Measurements from ENCODE around the gene CAMTA1.

Gene CAMTA1

DNA sequence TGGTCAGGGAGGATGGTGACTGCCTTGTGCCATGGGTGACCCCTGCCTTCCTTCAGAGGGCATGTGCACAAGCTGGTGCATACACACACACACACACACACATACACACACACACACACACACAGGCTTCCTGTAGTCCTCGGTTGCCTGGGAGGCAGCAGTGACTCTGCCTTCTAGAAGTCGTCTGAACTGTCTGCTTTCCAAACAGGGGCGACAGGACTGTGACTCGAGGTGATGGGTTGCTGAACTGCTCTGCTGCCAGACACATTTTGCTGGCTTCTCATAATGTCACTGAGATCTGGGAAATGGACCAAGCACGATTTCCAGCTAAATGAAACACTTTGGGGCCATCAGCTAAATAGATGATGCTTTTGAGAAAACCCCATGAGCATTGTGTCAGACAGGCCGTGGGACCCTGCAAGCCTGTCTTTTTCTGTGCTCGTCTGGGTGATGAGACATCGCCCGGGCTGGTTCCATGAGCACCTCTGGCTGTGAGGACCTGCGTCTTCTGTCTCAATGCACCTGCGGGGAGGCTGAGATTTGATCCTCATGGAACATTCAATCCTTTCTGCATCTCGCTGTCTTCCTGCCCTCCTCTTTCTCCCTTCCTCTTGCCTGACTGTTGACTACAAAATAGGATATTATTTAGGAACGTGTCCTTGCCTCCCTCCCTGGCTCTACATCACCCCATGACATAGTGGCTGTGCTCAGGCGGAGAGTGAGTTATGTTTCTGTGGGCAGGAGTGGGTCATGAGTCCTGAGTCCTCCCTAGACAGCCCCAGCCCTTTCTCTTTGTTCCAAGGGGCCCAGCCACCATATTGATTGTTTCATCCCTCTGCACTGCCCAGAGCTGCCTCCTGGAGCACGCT, 436.8 kb downstream of the CAMTA1 start:
- CTCF ChIA-PET, result interaction anchor here (0.9 to 1.0 kb wide), 2 partner anchors 14 kb away, joined by 4 to 5 read pairs; no protein-coding TSS in a partner anchor
- no peaks in the 10 kb centered on the region for H3K36me3 ChIP-seq (ENCODE audit: control insufficient read depth in 2 of 2, insufficient read depth in 1 of 2, low read length in 2 of 2)
- no peak overlapping the region for H3K27ac ChIP-seq (ENCODE audit: extremely low read depth, low read depth, low read length)

GRCh38 chr1:7222695-7223015, 437.4 kb downstream of the CAMTA1 start:
- TF ChIP-seq ZNF37A (tag by site-specific recombination; IDR thresholded peaks at IDR 0.05), result no peak
- TF ChIP-seq EGR2 (tag by site-specific recombination; IDR thresholded peaks at IDR 0.05; ENCODE audit: low read depth), result no peak
- no peak for TF ChIP-seq ZNF580 (tag by site-specific recombination; IDR thresholded peaks at IDR 0.05)
- TF ChIP-seq ZNF518A (tag by site-specific recombination; conservative IDR thresholded peaks at IDR 0.05; ENCODE audit: low read depth), result no peak
- no peak for TF ChIP-seq ZBTB20 (tag by site-specific recombination; IDR thresholded peaks at IDR 0.05)
- TF ChIP-seq, protein P1, sequence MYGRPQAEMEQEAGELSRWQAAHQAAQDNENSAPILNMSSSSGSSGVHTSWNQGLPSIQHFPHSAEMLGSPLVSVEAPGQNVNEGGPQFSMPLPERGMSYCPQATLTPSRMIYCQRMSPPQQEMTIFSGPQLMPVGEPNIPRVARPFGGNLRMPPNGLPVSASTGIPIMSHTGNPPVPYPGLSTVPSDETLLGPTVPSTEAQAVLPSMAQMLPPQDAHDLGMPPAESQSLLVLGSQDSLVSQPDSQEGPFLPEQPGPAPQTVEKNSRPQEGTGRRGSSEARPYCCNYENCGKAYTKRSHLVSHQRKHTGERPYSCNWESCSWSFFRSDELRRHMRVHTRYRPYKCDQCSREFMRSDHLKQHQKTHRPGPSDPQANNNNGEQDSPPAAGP (tag by site-specific recombination; IDR thresholded peaks at IDR 0.05), result no peak
- no peak for TF ChIP-seq ZNF626 (tag by site-specific recombination; IDR thresholded peaks at IDR 0.05)
- TF ChIP-seq ZNF174 (tag by site-specific recombination; IDR thresholded peaks at IDR 0.05), result no peak
- no peak for TF ChIP-seq ZNF138 (tag by site-specific recombination; IDR thresholded peaks at IDR 0.05; ENCODE audit: borderline replicate concordance)
- TF ChIP-seq, protein P2, sequence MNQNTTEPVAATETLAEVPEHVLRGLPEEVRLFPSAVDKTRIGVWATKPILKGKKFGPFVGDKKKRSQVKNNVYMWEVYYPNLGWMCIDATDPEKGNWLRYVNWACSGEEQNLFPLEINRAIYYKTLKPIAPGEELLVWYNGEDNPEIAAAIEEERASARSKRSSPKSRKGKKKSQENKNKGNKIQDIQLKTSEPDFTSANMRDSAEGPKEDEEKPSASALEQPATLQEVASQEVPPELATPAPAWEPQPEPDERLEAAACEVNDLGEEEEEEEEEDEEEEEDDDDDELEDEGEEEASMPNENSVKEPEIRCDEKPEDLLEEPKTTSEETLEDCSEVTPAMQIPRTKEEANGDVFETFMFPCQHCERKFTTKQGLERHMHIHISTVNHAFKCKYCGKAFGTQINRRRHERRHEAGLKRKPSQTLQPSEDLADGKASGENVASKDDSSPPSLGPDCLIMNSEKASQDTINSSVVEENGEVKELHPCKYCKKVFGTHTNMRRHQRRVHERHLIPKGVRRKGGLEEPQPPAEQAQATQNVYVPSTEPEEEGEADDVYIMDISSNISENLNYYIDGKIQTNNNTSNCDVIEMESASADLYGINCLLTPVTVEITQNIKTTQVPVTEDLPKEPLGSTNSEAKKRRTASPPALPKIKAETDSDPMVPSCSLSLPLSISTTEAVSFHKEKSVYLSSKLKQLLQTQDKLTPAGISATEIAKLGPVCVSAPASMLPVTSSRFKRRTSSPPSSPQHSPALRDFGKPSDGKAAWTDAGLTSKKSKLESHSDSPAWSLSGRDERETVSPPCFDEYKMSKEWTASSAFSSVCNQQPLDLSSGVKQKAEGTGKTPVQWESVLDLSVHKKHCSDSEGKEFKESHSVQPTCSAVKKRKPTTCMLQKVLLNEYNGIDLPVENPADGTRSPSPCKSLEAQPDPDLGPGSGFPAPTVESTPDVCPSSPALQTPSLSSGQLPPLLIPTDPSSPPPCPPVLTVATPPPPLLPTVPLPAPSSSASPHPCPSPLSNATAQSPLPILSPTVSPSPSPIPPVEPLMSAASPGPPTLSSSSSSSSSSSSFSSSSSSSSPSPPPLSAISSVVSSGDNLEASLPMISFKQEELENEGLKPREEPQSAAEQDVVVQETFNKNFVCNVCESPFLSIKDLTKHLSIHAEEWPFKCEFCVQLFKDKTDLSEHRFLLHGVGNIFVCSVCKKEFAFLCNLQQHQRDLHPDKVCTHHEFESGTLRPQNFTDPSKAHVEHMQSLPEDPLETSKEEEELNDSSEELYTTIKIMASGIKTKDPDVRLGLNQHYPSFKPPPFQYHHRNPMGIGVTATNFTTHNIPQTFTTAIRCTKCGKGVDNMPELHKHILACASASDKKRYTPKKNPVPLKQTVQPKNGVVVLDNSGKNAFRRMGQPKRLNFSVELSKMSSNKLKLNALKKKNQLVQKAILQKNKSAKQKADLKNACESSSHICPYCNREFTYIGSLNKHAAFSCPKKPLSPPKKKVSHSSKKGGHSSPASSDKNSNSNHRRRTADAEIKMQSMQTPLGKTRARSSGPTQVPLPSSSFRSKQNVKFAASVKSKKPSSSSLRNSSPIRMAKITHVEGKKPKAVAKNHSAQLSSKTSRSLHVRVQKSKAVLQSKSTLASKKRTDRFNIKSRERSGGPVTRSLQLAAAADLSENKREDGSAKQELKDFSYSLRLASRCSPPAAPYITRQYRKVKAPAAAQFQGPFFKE (tag by site-specific recombination; IDR thresholded peaks at IDR 0.05; ENCODE audit: borderline replicate concordance), result no peak
- no peak for TF ChIP-seq ZNF555 (tag by site-specific recombination; conservative IDR thresholded peaks at IDR 0.05)
- TF ChIP-seq ZNF670 (tag by site-specific recombination; IDR thresholded peaks at IDR 0.05; ENCODE audit: low read depth), result no peak
- Histone ChIP-seq H3K4me1 (ENCODE audit: control insufficient read depth, insufficient read depth, low read length) (no peaks in the 10 kb centered on the region), H3K9me3 (ENCODE audit: control insufficient read depth, insufficient read depth, low read depth, low read length) (no peaks in the 10 kb centered on the region), H3K4me3 (ENCODE audit: low read depth, low read length) (no peak overlapping the region), H3K27ac (ENCODE audit: extremely low read depth, low read depth, low read length) (no peak overlapping the region), H3K36me3 (ENCODE audit: control insufficient read depth in 2 of 2, insufficient read depth in 1 of 2, low read length in 2 of 2) (no peaks in the 10 kb centered on the region)
- POLR2A ChIA-PET, result no interaction called here
- CTCF ChIA-PET, result interaction anchor here (0.9 kb wide), 1 partner anchor 13 kb away, joined by 4 read pairs; no protein-coding TSS in a partner anchor

More for the DNA sequence above, 436.8 kb downstream of the CAMTA1 start:
- TF ChIP-seq, protein P3, sequence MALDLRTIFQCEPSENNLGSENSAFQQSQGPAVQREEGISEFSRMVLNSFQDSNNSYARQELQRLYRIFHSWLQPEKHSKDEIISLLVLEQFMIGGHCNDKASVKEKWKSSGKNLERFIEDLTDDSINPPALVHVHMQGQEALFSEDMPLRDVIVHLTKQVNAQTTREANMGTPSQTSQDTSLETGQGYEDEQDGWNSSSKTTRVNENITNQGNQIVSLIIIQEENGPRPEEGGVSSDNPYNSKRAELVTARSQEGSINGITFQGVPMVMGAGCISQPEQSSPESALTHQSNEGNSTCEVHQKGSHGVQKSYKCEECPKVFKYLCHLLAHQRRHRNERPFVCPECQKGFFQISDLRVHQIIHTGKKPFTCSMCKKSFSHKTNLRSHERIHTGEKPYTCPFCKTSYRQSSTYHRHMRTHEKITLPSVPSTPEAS (tag by site-specific recombination; IDR thresholded peaks at IDR 0.05), result 0 out of 2 replicates have a peak, but pooled peaks have one; percentile 14
- TF ChIP-seq, protein P4, sequence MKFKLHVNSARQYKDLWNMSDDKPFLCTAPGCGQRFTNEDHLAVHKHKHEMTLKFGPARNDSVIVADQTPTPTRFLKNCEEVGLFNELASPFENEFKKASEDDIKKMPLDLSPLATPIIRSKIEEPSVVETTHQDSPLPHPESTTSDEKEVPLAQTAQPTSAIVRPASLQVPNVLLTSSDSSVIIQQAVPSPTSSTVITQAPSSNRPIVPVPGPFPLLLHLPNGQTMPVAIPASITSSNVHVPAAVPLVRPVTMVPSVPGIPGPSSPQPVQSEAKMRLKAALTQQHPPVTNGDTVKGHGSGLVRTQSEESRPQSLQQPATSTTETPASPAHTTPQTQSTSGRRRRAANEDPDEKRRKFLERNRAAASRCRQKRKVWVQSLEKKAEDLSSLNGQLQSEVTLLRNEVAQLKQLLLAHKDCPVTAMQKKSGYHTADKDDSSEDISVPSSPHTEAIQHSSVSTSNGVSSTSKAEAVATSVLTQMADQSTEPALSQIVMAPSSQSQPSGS (tag by site-specific recombination; IDR thresholded peaks at IDR 0.05; ENCODE audit: low read depth), result no peak
- no peak for TF ChIP-seq ZNF610 (tag by site-specific recombination; IDR thresholded peaks at IDR 0.05; ENCODE audit: borderline replicate concordance)
- no peak for TF ChIP-seq KLF9 (tag by site-specific recombination; IDR thresholded peaks at IDR 0.05; ENCODE audit: low read depth)
- no peak for TF ChIP-seq ZNF311 (tag by site-specific recombination; IDR thresholded peaks at IDR 0.05; ENCODE audit: borderline replicate concordance)
- Histone ChIP-seq H3K4me1 (ENCODE audit: control insufficient read depth, insufficient read depth, low read length) (no peaks in the 10 kb centered on the region), H3K9me3 (ENCODE audit: control insufficient read depth, insufficient read depth, low read depth, low read length) (no peaks in the 10 kb centered on the region), H3K4me3 (ENCODE audit: low read depth, low read length) (no peak overlapping the region)
- POLR2A ChIA-PET, result no interaction called here

Data from HEK293 (cell line).